NCI-H82 treated with DMSO at 0.1 percent for 48 hours (cell line): ENCODE results near the gene TMX1.

Experiments used
- DNase-seq: peaks from one replicate; lab custom pipeline; 2025; ENCODE audit not compliant: unreplicated experiment; lab: John Stamatoyannopoulos, UW

TMX1 gene

DNA sequence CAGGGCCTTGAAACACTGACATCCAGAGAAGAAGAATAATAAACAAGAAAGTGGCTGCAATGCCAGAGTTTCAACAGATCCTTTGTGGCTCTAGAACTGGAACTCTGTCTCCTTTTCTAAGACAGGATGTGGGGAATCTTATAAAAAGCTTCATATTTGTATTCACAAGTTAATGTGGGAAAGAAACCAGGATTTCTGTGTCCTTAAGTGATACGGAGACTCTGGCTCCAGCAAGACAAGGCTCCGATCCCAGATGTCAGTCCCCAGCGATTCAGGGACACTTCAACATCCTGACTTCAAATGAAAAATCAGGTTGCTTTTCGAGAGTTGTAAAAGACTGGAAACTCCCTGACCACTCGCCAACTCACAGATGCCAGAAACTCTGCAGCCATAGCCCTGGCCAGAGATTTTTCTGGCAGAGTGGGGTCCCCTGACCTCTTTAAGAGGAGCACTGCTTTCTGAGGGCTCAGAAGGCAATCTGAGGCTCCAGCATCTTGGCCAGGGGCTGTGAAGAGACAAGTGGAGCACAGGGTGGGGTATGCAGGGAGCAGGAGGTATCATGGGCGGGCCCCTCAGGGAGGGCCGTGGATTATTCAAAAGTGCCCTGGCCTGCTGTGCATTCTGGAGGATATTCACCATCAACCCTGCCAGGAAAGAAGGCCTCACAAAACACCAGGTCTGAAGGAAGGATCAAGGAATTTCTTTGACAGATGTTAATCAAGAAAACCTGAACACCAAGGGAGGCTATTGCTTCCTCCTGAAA, 53.3 kb downstream of the TMX1 start:
- DNase-seq: no peak

- DNase-seq: no peak
Observed at GRCh38 chr14:51293912-51294389, 53.9 kb downstream of the TMX1 start.

DNA sequence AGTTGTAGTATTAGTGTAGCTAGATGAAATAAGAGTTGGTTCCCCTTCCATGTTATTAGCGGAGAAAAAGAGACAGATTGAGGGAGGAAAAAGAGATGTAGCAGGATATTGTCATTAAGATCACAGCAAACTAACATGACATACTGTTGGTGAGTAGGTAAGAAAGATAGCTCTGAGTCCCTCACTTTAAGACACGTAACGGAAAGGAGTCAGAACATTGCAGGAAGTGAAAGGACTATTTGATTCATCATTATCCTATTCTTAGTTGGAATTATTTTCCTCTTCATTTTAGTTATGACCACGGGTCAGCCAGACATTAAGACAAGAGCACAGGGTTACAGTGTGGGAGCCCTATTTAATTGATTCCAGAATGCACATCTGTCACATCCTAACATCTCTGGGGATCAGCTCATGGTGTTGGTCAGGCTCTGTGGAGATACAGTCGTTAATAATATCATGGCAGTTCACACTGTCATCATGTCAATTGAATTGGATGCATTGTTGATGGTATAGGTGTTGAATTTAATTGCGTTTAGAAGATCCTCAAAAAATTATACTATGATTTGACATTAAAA, 55.0 kb downstream of the TMX1 start:
- DNase-seq: no peak

GRCh38 chr14:51295646-51296263, 55.7 kb downstream of the TMX1 start:
- no peak for DNase-seq

DNA sequence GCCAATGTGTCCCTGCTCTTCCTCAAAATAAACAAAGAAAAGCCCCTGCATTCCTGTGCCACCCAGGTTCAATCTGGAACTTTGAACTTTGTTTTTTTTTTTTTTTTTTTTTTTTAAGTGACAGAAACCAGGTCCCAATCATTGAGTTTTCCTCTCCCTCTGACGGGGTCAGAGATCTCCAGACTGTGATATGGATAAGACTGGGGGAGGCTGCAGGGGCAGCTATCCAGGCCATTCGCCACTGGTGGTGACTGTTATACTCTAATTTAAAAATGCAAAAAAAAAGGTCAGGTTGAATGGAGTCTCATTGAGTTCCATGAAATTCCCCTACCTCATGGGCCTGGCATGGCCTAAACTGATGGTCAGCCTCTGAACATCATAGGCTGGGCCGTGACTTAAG, 57.0 kb downstream of the TMX1 start:
- DNase-seq: no peak

DNA sequence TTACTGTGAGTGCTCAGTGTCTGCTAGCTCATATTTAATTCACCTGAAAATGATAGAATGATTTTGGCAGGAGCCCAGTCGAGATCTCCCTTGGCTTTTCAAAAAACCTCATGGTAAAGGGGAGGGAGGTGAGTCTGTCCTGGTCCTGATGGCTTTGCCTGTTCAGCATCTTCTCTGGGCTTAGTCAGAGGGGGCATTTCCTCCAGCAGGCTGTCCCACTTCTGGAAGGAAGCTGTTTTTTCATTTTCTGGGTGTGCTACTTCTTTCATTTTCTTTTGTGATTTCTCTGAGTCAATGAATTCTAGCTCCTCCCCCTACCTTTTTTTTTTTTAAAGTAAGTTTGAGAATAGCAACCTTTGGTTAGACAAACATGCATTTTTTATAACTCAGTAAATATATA, 58.8 kb downstream of the TMX1 start:
- DNase-seq: no peak

DNA sequence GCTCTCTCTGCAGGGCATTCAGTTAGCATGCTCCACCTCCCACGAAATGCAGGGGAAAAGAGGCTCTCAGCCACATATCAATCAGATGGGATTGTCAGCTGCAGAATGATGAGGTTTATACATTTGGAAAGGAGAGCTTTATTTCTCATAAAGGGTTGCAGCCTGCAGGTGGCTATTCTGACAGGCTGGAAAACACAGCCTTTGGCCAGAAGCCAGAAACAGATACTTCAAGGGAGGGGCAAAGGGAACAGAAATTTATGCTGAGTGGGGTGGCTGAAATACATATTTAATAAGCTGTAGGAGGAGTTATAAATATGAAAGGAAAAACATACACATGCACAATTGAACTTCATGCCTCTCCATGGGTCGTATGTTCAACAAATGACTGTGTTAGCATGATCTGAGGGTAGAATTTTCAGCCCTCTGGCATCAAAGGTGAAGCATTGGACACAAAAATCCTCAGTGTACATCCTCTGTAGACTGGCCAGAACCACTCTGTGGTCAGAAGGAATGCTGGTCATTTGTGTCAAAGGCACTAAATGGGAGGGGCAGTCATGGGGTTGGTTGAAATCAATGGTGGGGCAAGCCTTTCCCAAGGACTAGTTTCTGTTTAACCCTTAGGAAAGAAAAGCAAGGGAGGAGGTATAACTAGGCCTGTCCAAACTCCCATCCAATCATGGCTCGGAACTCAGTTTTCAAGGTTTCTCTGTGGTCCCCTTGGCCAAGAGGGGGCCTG, 62.4 kb downstream of the TMX1 start:
- no peak for DNase-seq

DNA sequence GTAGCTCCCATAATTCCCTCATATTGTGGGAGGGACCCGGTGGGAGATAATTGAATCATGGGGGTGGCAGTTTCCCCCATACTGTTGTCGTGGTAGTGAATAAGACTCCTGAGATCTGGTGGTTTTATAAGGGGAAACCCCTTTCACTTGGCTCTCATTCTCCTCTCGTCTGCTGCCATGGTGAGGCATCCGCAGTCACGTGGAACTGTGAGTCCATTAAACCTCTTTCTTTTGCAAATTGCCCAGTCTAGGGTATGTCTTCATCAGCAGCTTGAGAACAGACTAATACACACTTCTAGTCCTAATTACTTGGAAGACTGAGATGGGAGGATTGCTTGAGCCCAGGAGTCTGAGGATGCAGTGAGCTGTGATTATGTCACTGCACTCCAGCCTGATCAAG, 64.4 kb downstream of the TMX1 start:
- no peak for DNase-seq

GRCh38 chr14:51304941-51305340, 64.9 kb downstream of the TMX1 start:
- no peak for DNase-seq

DNA sequence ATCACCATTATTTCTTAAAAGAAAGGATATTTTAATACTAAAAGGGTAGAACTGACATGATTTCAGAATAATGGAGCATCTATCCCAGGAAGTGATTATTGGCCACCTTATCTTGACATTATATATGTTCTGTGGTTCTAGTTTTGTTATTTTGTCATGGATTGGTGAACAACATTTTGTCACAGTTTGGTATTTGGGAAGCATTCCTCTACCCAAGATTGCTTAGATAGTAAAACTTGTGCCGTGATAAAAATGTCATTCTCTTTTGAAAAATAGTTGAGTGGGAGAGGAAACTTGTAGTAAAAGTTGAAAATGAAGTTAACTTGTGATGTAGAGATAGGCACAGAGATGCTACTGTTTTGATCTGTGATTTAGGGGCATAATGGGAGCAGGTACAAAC, 65.7 kb downstream of the TMX1 start:
- DNase-seq: no peak
